ENCODE results near the gene SIPA1. TPM values are rescaled to one million over a fixed set of nuclear protein-coding genes. Genes with fewer than 3 reads are reported as not detected.
A peak's percentile ranks its signal among the peaks of the same experiment; 100 is the strongest.

SIPA1 gene
- total and polyA plus RNA-seq, 9 of the 15 experiments (the other 6 are each of a cell fraction or from before 2014, with no cell fraction given) = 0.25 to 85.8 (median 16.8) TPM

DNA sequence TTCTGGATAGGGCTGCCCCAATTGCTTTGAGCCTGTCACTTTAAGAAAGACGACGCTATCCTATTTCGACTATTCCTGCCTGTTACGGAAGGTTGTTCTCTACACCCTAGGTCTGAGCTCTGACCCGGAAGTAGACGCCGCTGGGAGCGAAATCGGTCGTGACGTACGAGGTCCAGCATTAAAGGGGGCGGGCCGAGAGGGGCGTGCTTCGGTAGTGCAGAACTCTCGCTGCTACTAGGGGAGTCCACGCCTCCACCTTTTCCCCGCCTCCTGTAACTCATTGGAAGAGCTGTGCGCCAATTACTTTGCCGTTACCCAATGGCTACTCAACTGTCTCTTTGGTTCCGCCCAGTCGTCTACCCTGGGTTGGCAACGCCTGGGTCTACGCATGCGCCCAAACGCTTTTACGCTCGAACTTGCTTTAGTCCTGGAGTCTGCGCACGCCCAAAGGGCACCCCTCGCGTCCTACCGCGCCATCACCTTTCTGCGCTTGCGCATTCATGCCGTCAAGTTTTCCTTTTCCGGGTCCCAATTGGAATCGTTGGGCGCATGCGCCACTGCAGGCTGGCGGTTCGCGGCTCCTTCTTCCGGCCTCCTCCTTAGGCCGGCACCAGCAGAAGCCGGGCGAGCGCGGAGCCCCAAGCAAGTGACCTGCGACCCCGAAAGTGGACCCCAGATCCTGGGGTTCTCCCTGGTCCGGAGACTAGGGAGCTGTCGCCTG lies 22.5 kb upstream of the SIPA1 start, which contains the start of gene PCNX3 (continued):
- TF ChIP-seq UBTF (IDR thresholded peaks at IDR 0.05; ENCODE audit: borderline replicate concordance in 1 of 2, low read depth in 2 of 2, low read length in 2 of 2) (no peak; a peak in 1 of 4 replicates), TAF7 (tag; IDR thresholded peaks at IDR 0.05) (peak; percentile 37; the same call in 1 of the 2 replicates), SMAD2 (IDR thresholded peaks at IDR 0.05; ENCODE audit: low read depth, low read length) (no peak), ZBTB1 (CRISPR knock-in tag; IDR thresholded peaks at IDR 0.05; ENCODE audit: borderline replicate concordance, low read depth) (no peak), MTA2 (IDR thresholded peaks at IDR 0.05; ENCODE audit: low read depth) (peak; percentile 84), ZNF584 (CRISPR knock-in tag; IDR thresholded peaks at IDR 0.05; ENCODE audit: low read depth) (no peak), MEIS2 (IDR thresholded peaks at IDR 0.05; ENCODE audit: partially characterized antibody) (peak; percentile 95), ZSCAN29 (IDR thresholded peaks at IDR 0.05) (no peak), ELK1 (CRISPR knock-in tag; IDR thresholded peaks at IDR 0.05) (no peak), ZNF76 (CRISPR knock-in tag; IDR thresholded peaks at IDR 0.05; ENCODE audit: borderline replicate concordance) (no peak), ZNF830 (CRISPR knock-in tag; IDR thresholded peaks at IDR 0.05) (no peak), ETV5 (CRISPR knock-in tag; IDR thresholded peaks at IDR 0.05; ENCODE audit: low read depth) (peak; percentile 45; the same call in 1 of the 2 replicates), CC2D1A (IDR thresholded peaks at IDR 0.05) (no peak), ZNF707 (CRISPR knock-in tag; conservative IDR thresholded peaks at IDR 0.05) (no peak), RNF2 (IDR thresholded peaks at IDR 0.05) (0 out of 2 replicates have a peak, but pooled peaks have one; percentile 62), KLF1 (tag; IDR thresholded peaks at IDR 0.05) (no peak), SREBF1 (IDR thresholded peaks at IDR 0.05; ENCODE audit: borderline replicate concordance, low read depth, low read length) (peak; percentile 84; the same call in 1 of the 2 replicates), EZH2 (IDR thresholded peaks at IDR 0.05; ENCODE audit: borderline replicate concordance, low read depth, low read length) (no peak), ZSCAN32 (CRISPR knock-in tag; IDR thresholded peaks at IDR 0.05) (no peak)
- TF ChIP-seq, protein P1, sequence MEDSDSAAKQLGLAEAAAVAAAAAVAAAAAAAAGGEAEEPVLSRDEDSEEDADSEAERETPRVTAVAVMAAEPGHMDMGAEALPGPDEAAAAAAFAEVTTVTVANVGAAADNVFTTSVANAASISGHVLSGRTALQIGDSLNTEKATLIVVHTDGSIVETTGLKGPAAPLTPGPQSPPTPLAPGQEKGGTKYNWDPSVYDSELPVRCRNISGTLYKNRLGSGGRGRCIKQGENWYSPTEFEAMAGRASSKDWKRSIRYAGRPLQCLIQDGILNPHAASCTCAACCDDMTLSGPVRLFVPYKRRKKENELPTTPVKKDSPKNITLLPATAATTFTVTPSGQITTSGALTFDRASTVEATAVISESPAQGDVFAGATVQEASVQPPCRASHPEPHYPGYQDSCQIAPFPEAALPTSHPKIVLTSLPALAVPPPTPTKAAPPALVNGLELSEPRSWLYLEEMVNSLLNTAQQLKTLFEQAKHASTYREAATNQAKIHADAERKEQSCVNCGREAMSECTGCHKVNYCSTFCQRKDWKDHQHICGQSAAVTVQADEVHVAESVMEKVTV (CRISPR knock-in tag; IDR thresholded peaks at IDR 0.05) = no peak
